HG02588 (cell line): Measurements from ENCODE around the gene SULT2B1.
"Not testable (repeated sequence)": the region's sequence is repeated elsewhere in the genome, so short reads cannot be mapped to it uniquely, and the experiment has no call there.

Source experiments
- ATAC-seq: cut with Tn5 transposase; IDR thresholded peaks from one replicate; pipeline ENCODE4 v1.9.1; 2021; ENCODE audit warnings: mild to moderate bottlenecking, moderate library complexity; ENCODE audit not compliant: unreplicated experiment

The SULT2B1 gene

DNA sequence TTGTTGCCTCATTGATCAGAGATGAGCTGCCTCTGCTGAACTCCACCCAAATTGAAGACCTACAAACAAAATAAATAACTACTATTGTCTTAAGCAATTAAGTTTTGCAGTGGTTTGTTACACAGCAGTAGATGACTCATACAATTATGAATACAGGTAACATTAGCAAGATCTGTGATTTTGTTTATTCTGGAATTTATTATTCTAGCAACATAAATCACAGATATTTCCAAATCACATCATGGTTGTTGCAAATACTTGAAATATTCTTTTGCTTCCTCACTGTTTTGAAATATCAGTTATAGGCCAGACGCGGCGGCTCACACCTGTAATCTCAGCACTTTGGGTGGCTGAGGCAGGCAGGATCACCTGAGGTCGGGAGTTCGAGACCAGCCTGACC, 27.2 kb upstream of the SULT2B1 start:
- no peak for ATAC-seq

DNA sequence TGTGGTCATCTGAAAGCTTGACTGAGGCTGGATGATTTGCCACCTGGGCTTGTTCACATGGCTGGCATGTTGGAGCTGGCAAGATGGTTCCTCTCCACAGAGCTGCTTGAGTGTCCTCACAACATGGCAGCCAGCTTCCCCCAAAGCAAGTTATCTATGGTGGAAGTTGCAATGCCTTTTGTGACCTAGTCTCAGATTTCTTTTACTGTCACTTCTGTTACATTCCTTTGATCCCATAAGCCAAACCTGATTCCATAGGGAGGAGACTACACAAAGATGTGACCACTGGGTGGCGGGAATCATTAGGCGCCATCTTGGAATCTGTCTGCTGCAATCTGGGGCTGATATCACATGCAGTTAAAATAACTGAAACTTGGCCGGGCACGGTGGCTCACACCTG, 22.8 kb upstream of the SULT2B1 start:
- no peak for ATAC-seq

DNA sequence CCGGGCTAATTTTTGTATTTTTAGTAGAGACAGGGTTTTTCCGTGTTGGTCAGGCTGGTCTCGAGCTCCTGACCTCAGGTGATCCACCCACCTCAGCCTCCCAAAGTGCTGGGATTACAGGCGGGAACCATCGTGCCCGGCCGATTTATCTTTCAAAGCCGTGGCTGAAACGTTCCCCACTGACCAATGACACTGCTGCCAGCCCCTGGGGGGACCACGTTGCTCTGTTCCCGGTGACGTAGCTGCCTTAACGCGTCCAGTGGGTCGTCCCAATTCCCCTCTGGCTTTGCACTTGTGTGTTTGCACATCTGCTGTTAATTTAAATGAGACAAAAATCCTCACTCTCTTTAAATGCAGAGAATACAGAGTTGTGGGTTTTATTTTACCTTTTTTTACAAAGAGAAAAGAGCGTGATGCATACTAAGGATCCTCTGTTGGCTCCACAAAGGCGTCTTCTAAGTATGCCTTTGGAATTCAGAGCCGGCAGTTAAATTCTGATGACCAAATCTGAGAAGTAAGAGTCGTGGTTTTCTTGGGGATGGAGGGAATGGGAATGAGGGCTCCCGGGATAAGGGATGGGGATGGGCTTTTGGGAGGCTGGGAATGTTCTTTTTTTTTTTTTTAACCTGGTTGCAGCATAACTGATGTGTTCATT, 21.8 kb upstream of the SULT2B1 start:
- ATAC-seq = no peak

DNA sequence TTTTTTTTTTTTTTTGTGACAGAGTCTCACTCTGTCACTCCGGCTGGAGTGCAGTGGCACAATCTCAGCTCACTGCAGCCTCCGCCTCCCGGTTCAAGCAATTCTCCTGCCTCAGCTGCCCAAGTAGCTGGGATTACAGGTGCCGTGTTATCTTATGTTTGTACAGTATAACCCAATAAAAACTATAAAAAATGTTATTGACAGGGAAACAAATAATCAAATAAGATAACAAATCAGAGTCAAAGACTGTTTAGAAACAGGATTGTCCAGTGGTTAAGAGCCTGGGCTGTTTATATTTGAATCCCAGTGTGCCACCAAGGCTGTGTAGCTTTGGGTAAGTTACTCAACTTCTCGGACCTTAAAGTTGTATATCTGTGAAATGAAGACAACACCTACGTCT, 21.2 kb upstream of the SULT2B1 start:
- no peak for ATAC-seq

DNA sequence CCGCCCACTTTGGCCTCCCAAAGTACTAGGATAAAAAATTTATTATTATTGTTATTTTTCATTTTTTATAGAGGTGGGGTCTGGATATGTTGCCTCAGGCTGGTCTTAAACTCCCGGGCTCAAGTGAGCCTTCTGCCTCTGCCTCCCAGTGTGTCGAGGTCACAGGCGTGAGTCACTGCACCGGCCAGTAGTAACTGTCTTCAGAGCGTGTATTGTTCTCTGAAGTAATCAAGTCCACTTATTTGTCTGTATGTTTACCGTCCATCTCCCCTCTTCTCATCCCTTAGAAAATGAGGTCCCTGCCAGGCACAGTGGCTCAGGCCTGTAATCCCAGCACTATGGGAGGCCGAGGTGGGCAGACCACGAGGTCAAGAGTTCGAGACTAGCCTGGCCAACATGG, 18.2 kb upstream of the SULT2B1 start:
- ATAC-seq = no peak

DNA sequence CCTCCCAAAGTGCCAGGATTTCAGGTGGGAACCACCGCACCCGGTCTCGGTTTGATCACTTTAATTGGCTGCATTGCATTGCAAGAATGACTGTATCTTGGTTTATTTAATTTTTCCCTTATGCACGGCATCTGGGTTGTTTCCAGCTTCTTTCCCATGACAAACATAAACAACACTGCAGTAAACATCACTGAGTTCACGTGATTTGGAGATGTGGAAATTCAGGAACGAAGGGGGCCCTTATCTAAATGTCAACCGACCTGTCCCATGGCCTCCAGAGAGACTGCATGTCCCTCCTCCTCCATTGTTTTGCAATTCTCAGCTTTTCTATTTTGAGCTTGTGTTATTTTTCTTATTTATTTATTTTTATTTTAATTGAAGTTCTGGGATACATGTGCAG, 14.4 kb upstream of the SULT2B1 start:
- ATAC-seq = no peak

DNA sequence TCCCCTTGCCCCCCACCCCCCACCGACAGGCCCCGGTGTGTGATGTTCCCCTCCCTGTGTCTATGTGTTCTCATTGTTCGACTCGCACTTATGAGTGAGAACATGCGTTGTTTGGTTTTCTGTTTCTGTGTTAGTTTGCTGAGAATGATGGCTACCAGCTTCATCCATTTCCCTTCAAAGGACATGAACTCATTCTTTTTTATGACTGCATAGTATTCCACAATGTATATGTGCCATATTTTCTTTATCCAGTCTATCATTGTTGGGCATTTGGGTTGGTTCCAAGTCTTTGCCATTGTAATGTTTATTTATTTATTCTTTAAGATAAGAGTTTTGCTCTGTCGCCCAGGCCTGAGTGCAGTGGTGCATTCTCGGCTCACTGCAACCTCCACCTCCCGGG, 13.9 kb upstream of the SULT2B1 start:
- not testable (repeated sequence) for ATAC-seq

DNA sequence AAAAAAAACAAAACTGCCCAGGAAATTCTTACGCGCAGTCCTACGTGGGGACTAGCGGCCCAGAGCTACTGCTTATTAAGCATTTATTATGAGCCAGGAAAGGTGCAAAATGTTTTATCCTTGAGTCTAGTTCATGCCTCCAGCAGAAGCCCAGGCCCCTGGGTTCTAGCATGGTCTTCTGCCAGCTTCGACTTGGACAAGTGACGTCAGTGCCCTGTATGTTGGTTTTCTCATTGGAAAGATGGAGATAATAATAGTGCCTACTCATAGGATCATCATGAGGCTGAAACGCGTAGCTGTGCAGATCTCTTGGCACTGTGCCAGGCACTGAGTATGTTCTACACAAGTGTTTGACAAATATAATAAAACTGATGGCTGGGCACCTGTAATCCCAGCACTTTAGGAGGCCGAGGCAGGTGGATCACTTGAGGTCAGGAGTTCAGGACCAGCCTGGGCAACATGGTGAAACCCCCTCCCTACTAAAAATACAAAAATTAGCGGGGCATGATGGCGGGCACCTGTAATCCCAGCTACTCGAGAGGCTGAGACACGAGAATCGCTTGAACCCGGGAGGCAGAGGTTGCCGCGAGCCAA, 12.4 kb upstream of the SULT2B1 start:
- no peak for ATAC-seq

DNA sequence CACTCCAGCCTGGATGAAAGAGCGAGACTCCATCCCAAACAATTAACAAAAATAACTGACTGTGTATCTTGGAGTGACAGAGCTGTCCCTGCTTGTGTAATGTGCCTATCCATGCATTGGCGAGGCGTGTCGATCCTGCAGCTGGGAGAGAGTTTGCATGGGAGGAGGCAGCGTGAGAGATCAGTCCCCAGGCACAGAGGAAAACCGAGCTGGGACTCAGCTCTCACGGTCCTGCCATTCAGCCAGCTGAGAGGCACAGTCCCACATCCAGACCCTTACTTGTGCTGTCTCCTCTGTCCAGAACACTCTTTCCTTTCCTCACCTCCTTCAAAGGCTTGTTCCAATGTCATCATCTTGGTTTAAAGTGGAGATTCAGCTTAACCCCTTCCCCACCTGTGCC, 11.9 kb upstream of the SULT2B1 start:
- ATAC-seq = no peak

DNA sequence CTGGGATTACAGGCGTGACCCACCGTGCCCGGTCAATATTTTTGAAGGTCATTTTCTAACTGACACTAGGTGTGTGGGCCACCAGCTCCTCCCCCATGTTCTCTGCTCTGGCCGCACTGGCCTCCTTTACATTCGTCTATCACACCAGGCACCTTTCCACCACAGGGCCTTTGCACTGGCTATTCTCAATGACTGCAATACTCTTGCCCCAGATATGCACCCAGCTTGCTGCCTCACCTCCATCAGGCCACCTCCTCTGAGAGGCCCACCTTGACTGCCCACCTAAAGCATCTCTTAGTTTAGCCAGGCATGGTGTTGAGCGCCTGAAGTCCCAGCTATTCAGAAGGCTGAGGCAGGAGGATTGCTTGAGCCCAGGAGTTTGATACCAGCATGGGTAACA, 10.2 kb upstream of the SULT2B1 start:
- ATAC-seq = no peak

DNA sequence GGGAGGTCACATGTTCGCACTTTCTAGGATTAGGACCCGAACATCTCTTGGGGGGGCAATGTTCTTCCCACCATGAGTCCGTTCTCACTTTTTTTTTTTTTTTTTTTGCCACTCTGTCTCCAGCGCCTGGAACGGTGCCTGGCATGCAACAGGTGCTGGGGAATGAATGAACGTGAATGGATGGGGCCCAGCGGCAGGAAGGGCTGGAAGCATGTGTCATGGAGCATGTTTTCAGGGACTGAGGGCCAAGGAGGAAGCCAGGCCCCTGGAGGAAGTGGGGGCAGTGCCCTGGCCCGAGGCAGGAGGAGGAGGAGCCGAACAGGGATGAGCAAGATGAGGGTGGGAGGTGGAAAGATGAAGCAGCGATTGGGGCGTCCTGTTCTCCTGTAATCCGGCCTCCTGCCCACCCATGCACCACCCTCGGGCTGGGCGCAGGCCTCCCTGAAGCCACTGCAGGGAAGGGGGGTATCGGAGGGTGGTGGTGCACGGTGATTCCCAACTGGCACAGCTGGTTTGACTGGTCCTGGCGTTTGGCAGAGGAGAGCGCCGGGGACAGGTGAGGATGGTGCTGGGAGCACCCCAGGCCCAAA, 8.8 kb upstream of the SULT2B1 start:
- no peak for ATAC-seq

DNA sequence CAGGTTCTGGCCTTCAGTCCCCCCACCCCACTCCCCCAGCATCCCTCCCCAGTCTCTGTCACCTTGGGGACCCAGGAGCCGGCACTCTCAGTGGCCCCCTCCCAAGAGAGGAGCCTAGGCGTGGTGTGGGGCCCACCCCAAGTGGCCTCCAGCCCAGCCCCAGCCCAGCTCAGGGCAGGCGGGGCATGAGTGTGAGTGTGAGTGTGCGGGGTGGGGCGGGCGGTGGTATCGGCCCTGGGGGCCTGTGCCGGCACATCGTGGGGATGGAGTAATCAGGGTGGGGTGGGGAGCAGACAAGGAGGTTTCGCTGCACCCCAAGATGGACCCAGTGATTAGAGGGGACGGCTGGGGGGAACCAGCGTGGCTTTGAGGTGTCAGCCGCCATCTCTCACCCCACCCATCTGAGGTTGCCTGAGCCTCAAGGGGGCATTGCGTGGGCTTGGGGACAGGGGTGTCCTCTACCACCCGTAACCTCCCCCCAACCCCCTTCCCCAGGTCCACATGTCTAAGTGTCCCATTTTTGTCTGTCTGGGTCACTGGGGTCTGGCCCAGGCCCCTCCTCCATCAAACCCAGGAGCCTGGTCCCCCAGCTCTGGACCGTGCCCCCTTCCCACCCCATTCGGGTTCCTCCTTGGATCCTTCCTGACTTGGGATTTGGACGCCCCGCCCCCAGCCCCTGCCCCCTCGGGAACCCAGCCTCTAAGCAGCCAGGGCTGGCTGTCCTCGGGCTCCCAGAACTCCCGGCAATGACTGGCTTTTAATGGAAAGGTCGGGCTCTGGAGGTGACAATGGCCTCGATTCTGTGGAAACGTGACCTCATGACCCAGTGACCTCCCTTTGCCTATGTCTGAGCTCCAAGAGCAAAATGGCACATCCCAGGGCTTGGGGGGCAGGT, 6.9 kb upstream of the SULT2B1 start:
- ATAC-seq = no peak

DNA sequence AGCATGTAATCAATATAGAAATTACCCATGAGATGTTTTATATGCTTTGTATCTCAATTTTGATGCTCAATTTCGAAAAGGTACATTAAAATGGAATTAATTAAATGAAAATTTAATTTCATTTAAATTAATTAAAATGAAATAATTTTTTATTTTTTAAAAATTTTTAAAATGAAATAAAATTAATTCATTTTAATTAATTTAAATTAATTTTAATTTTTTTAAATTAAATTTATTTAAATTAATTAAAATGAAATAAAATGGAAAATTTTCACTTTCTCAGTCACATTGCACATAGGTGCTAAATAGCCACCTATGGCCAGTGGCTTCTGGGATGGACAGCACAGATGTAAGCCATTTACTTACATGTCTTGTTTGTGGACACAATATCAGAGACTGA, 4.2 kb upstream of the SULT2B1 start:
- no peak for ATAC-seq

DNA sequence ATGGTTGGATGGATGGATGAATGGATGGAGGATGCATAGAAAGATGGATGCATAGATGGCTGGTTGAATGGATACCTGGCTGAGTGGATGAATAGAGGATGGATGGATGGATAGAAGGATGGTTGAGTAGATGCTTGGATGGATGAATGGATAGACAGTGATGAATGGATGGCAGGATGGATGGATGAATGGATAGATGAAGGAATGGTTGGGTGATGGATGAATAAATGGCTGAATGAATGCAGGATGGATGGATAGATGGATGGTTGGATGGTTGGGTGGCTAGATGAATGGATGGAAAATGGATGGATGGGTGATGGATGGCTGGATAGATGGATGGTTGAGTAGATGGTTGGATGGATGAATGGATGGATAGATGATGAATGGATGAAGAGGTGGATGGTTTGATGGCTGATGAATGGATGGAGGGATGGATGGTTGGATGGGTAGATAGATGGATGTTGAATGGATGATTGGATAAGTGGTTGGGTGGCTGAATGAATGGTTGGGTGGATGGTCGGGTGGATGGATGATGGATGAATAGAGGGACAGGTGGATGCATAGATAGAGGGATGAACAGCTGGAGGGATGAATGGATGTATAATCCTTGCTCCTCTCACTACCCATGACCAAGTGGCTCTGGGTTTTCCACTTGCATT, 3.6 kb upstream of the SULT2B1 start:
- ATAC-seq = no peak

DNA sequence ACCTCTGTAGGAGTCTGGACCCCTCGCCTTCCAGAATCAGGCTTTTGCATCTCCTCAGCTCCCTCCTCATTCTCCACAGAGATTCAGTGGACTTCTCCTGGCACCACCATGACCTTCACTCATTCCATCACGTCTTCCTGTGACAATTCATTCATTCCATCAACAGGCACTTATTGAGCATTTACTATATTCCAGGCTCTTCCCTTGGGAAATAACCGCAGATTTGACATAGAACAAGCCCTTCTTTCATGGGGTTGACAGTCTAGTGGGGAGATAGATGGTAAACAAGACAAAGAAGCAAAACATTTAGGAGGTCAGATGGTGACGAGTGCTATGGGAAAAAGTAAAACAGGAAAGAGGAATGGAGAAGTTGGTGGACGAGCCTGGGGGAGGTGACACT, 2.6 kb upstream of the SULT2B1 start:
- ATAC-seq = no peak

DNA sequence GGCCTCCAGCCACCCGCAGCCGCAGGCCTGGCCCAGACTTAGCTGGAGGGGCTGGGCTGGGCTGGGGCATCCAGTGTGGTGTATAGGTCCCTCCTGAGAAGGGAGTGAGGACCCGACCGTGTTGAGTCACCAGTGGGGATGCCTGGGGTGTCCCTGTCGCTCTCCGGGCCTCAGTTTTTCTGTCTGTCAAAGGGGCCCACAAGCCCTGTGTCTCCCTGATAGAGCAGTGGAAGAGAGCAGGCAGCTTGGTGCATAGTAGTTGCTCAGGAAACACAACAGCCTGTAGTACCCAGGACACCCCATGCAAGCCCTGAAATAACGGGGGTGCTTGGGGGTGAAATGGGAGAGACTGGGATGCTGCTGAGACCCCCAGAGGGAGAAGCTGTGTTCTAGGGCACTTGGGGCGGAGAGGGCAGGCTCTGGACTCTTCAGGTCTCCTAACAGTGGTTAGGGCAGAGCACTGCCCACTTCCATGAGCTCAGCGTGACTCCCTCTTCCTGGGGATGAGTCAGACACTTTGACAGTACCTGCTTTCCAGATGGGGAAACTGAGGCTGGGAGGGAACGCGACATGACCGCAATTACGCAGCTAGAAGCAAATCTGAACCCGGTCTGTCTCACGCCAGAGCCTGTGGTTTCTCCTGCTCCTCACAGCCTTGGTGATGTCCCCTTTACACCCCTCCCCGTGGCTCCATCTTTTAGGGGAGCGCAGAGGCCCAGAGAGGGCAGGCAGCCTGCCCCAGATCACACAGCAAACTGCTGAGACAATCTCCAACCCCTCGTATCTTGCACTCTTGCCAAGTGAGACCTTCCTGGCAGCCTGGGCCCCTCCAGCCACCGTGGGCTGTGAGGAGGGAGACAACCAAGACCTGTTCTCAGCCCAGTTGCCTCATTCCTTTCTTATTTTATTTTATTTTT, 692 bp downstream of the SULT2B1 start:
- ATAC-seq = no peak

DNA sequence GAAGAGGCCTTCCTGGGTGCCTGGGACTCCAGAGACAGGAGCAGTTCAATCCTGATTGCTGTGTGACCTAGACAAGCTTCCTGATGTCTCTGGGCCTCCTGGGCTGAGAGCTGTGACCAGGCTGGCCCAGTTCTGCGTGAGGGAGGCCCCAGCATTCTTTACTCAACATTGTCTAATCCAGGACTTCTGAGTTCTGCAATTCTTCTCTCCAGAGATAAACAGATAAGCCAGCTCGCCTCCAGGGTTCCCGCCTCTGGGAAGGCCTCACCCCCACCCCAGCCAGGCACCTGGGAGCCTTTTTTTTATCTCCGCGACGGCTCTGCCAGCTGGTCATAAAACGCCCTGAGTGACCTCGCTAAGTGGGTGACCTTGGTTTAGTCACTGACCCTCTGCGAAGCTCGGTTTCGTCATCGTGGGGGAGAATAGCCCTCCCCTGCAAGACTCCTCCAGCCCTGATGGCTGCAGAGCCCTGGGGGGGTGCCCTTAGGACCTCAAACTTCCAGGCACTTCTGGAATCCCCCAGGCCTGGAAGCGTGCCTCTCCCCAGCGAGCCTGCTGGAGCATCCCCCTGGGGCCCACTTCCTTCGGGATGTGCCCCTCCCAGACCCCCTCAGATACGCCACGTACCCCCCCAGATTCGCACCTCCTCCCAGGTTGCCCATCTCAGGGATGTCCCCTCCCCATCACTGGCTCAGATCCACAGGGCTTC, 1.9 kb downstream of the SULT2B1 start:
- ATAC-seq = no peak

DNA sequence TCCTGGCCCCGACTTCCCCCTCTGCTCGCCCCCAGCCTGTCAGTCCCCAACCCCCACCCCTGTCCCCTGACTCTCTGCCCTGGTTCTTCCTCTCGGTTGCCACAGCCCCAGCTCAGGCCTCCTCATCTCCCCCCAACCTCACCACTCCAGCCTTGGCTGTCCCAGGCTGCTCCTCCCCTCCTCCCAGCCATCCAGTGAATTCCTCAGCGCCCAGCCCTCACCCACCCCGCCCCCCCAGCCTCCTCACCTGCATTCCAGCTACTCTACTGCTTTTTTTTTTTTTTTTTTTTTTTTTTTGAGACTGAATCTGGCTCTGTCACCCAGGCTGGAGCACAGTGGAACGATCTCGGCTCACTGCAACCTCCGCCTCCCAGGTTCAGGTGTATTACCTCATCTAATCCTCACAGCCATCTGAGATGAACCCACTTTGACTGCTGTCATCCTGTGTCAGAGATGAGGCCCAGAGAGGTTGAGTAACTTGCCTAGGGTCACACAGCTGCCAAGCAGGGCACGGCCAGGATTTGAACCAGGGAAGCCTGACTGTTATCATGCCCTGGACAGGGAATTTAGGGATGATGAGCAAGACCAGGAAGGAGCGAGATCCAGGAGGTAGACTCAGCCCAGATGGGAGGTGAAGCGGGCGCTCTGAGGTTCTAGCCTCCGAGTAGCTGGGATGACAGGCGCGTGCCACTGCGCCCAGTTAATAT, 2.6 kb downstream of the SULT2B1 start:
- ATAC-seq = no peak

DNA sequence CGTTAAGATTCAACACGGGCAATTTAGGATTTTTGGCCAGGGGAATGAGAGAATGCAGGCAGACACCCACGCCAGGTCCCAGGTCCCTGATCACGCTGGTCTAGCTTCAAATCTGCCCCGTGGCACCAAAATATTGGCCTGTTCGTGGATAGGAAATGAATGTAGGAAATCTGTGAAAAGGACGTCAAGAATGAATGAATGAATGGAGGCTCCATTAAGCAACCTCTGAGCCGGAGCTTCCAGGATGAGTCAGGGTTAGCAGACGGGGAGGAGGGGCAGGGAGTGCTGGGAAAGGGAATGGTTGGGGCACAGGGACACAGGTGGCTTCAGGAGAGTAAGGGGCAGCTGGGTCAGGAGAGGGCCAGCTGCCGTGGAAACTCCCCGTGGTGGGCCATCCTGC, 4.2 kb downstream of the SULT2B1 start:
- no peak for ATAC-seq
